HG02642 (cell line): ENCODE results near the gene SIRT1.
"Not testable (repeated sequence)": the region's sequence is repeated elsewhere in the genome, so short reads cannot be mapped to it uniquely, and the experiment has no call there.

ENCODE experiments used
- ATAC-seq: cut with Tn5 transposase; IDR thresholded peaks from one replicate; pipeline ENCODE4 v1.9.1; 2021; ENCODE audit warnings: mild to moderate bottlenecking; ENCODE audit not compliant: unreplicated experiment, poor library complexity

SIRT1 gene

DNA sequence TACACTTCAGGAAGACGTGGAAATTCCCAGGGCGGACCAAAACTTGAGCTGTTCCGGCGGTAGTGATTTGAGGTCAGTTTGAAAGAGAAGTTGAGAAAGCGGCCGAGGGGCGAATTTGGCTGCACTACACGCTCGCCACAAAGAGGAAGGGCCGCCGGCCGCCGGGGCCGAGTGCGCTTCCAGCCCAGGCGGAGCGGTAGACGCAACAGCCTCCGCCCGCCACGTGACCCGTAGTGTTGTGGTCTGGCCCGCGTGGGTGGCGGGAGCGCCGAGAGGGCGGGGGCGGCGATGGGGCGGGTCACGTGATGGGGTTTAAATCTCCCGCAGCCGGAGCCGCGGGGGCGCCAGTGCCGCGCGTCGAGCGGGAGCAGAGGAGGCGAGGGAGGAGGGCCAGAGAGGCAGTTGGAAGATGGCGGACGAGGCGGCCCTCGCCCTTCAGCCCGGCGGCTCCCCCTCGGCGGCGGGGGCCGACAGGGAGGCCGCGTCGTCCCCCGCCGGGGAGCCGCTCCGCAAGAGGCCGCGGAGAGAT is at the start of gene SIRT1:
Gene SIRT1 (plus strand): TSS at position 344 of the 529 bp plus-strand sequence. CDS start 66 bp downstream, at position 410.
- peak; percentile 90 for ATAC-seq

DNA sequence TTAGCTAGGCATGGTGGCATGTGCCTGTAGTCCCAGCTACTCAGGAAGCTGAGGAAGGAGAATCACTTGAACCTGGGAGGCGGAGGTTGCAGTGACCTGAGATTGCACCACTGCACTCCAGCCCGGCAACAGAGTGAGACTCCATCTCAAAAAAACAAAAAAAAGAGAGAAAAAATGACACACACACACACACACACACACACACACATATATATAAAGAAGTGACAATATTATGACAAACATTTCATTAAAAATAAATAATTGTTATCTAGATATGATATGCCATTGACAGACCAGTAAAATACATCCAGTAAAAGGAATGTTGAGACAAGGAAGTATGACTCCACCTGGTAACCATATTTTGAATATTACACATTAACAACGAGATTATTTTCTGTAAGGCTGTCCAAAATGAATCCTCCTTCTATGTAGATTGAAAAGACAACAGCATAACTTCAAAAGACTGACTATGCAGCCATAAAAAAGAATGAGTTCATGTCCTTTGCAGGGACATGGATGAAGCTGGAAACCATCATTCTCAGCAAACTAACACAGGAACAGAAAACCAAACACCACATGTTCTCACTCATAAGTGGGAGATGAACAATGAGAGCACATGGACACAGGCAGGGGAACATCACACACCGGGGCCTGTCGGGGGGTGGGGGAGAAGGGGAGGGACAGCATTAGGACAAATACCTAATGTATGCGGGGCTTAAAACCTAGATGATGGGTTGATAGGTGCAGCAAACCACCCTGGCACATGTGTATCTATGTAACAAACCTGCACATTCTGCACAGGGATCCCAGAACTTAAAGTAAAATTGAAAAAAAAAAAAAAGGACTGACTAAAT is 48.7 kb upstream of the SIRT1 start:
- ATAC-seq = not testable (repeated sequence)

DNA sequence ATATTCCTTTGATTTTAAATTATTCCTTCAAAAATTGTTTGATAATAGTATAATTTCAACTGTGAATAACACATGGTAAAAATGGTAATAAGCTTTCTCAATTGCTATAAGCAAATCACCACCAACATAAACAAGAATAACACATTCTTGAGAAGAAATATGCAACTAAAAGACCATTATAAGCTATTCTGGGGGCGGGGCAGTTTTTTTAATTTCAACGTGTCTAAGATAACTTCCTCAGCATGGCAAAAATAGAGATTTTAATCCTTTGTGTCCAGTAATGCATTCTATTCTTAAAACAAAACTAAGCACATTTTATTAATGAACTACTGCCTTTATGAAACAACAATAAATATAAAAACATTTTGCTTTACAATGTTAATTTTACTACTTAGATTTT is 48.0 kb upstream of the SIRT1 start:
- ATAC-seq = no peak

DNA sequence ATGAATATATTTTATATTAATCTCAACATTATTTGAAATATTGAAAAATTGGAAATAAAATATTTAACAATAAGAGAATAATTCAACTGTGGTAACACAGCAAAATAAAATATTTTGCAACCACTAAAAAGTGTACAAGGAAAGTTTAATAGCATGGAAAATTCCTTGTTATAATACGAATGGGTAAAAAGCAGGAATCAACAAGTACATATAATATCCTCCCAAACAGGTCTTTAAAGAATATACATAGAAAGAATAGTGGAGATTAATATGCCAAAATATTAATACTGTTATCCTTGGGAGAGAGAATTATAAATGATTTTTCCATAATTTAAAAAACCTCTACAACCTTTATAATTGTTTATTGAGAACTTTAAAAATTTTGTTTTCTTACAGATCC is 47.5 kb upstream of the SIRT1 start:
- no peak for ATAC-seq

DNA sequence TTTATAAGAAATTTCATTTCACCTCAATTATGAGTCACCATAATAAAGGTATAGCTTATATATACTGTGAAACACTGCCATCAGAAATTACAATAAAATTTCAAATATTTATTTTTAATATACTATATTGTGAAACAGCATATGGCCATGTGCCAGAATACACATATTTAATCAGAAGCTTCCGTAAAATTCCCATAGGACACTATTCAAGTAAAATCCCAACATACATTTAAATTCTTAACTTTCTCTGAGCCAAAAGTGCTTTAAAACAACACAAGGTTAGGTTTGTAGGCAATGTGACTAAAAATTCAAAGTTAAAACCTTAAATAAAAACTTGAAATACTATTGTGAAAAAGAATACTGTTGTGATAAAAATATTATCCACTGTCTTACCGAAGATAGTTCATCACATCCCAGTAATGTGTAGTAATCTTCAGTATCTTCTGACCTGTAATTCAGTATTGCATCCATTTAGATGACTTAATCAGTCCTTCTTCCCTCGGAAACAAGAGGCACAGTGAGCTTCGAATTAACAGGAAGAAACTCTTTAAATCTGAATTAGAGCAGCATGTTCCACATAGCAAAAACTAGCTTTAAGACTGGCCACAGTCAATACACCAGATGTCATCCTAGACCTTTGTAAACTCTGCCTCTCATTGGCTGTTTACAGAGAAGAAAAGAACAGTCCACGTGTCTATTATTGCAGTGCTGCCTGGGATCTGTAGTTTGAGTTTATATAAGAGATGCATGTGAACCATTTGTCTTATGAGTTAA is 46.7 kb upstream of the SIRT1 start, which contains the start of gene DNAJC12:
Gene DNAJC12 (minus strand): TSS at position 648 of the 774 bp plus-strand sequence. CDS start 177 bp downstream, at position 471.
- ATAC-seq = no peak

DNA sequence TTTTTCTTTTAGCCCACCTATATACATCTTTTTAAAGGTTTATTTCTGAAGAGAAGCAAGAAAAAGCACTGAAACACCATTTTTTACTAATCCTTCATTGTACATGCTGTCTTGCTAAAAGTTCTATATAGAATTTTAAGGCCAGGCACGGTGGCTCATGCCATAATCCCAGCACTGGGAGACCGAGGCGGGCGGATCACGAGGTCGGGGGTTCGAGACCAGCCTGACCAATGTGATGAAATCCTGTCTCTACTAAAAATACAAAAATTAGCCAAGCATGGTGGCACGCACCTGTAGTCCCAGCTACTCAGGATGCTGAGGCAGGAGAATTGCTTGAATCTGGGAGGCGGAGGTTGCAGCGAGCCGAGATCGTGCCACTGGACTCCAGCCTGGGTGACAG is 44.9 kb upstream of the SIRT1 start:
- ATAC-seq = not testable (repeated sequence)

DNA sequence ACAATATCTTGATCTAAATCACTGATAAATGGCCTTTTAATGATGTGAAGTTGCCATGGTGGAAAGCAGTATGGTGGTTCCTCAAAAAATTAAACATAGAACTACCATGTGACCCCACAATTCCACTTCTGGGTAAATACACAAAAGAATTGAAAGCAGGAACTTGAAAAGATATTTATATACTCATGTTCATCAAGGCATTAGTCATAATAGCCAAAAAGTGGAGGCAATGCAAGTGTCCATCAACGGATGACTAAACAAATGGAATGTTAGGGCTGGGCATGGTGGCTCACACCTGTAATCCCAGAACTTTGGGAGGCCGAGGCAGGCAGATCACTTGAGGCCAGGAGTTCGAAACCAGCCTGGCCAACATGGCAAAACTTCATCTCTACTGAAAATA is 44.5 kb upstream of the SIRT1 start:
- no peak for ATAC-seq

DNA sequence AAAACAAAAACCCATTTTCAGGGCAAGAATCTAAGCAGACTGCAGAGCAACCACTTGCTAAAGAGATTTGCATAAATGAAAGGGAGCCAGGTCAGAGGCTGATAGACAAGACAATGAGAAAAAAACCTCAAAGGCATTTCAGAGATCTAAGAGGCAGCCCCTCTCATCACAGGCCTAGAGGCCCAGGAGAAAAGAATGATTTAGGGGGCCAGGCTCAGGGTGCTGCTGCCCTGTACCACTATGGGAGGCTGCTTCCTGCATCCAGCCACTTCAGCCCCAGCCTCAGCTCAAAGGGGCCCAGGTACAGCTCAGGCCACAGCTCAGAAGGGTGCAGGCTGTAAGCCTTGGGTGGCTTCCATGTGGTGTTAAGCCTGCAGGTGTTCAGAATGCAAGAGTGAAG is 42.7 kb upstream of the SIRT1 start:
- ATAC-seq = no peak

DNA sequence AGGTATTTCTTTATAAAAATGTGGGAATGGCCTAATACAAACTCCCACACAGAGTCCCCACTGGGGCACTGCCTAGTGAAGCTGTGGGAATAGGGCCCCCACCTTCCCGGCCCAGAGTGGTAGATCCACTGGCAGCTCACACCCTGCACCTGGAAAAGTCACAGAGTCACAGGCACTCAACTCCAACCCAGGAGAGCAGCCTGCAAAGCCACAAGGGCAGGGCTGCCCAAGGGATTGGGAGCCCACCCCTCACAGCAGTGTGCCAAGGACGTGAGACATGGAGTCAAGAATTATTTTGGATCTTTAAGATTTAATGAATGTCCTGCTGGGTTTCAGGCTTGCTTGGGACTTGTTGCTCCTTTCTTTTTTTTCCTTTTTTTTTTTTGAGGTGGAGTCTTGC is 41.2 kb upstream of the SIRT1 start:
- ATAC-seq = no peak

DNA sequence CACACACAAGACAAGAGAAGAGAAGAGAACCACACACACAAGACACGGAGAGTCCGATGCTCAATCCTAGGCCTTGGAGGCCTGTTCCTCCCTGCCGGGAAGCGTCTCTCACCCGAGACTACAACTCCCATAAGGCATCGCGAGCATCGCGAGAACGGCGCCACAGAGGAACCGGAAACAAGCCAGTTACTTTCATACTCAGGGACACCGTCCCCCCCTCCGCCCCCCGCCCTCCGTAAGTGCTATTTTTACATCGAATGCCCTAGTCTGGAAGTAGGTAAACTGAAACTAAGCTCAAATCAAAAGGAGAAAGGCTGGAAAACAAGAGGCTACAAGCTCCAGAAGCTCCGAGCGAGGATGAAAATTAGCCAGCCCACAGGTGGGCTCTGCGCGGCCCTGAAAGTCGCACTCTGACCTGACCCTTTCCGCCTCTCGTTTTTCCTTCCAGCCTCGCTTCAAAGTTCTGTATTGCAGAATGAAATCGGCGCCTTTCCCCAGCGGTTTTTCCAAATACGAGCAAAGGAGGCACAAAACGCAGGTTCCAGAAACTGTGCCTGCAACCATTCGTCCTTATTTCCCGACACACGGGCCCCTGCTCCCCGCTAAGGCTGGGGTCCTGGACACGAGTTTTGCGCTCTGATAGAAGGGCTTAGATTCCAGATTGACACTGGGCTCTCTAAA is 35.0 kb upstream of the SIRT1 start:
- ATAC-seq = peak; percentile 96

DNA sequence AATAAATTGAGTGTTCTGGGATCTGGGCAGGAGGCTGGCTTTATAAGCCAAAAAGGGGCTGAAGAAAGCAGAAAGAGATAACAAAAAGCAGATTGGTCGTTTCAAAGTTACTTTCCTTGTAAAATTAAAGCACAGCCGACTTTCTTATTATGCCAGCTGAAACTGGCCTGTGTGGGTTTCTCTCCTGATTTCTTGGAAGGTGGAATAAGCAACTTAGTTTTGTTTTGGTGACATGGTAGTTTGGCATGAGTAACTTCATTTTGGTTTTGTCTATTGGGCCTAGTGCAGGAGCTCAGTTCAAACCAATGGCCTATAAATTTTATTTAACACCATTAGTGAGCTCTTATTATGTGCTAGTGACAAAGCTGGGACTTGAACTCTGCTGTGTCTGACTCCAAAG is 33.3 kb upstream of the SIRT1 start:
- no peak for ATAC-seq

DNA sequence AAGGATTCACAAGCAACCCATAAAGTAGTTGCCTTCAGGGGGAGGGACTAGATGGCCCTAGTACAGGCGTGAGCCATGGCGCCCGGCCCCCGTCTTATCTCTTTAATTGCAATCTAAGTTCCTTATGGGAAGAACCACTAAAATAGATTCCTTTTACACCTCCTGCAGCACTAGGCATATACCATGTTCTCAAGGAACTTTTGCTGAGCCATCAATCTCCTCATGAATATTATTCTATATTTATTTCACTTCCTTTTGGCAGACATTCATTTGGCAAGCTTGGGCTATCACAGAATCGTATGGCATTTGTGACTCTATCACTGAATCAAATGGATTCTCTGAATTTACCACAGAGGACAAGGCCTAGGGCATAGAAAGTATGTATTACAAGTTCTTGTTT is 31.7 kb upstream of the SIRT1 start:
- no peak for ATAC-seq

DNA sequence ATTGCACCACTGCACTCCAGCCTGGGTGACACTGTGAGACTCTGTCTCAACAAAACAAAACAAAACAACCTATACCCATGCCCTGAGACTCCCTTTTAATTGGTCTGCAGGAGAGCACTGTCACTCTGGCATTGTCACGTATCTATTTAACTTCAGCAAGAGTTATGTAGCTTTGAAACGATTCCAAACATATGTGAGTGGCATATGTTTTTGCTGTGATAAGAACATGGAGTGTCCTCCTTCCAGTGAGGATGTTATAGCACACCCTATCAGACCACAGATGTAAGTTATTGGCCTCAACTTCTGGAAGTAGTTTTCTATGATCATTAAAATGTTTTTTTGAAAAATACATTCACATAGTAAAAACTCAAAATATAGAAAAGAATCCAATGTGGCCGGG is 30.9 kb upstream of the SIRT1 start:
- no peak for ATAC-seq

DNA sequence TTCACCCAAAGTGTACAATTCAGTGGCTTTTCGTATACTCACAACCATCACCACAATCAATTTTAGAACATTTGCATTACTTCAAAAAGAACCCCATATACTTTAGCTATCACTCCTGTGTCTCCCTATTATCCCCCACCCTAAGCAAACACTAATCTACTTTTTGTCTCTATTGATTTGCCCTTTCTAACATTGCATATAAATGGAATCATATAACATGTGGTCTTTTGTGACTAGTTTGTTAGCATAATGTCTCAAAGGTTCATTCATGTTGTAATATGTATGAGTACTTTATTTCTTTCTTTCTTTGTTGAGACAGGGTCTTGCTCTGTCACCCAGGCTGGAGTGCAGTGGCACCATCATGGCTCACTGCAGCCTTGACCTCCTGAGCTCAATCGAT is 25.5 kb upstream of the SIRT1 start:
- ATAC-seq = no peak

DNA sequence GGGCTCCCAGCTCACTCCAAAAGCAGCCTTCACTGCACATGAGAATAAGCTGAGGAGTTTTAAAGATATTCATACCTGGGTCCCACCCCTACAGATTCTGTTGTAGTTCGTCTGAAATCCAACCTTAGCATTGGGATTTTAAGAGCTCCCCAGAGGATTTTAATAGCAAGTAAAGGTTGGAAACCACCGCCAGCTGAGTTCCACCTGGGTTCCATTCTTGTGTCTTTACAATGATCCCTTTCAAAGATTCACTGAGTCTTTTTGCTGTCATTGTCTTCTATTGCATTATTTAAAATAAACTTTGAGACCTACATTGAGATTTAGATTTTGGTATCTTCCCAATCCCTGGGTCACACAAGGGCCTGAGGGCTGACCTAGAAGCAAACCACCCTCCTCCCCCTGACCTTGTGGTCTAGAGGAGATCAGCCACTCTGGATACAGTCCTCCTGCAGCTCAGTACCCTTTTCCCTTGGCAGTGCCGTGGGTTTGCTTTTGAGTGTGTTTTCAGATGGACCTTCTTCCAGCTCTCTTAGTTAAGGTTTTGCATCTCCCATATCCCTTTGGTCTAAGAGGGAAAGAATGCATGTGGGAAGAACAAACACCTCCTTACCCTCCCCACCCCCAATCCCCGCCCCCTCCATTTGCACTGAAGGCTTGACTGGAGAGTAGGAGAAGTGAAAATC is 22.6 kb upstream of the SIRT1 start:
- ATAC-seq = no peak

DNA sequence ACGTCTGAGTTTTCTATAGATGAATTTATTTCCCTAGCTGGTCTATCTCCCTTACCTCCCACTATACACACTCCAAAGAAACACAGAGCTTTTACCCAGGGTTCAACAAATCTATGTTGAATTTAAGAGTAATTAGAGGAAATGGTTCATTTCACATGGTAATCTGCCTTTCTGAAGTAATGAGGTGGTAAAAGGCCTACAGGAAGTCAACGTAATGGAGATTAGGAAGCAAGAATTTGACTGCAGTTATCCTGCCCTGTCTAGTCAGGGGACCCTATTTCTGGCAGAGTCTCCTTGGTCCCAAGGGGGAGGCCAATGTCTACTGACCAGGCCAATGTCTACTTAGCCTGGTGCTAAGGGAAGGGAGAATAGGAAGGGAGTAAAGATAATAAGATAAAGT is 21.4 kb upstream of the SIRT1 start:
- ATAC-seq = no peak

DNA sequence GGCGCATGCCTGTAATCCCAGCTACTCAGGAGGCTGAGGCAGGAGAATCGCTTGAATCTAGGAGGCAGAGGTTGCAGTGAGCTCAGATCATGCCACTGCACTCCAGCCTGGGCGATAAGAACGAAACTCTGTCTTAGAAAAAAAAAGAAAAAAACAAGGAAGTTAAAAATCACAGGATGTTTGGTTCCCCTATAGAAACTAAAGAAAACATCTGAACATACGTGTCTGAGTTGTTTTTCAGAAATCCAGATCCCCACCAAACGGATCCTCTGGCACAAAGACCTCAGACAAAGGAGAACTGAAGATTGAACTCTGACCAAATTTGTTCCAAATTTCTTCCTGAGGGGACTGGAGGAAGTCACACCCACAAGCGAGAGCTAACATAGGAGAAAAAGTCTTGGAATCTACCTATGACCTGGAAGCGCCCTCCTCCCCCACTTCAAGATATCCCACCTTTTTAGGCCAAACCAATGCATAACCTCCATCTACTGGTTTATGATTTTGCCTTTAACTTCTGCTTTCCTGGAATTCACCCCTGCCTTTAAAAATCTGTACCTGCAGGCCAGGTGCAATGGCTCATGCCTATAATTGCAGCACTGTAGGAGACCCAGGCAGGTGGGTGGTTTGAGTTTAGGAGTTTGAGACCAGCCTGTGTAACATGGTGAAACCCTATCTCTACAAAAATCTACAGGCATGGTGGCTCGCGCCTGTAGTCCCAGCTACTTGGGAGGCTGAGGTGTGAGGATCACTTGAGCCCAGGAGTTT is 19.7 kb upstream of the SIRT1 start:
- ATAC-seq = no peak

DNA sequence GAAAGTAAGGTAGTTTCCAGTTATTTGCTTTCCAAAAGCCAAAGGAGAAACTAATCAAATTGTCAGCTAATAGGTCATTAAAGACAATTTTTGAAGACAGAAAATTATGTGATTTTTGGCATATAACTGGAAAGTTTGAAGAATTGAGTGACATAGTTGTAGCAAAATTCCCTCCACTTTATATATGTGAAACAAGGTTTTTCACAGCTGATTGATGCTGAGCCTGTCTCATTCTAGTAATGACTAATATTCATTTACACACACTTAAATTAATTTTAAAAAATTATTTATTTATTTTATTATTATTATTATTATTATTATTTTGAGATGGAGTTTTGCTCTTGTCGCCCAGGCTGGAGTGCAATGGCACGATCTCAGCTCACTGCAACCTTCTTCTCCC is 16.3 kb upstream of the SIRT1 start:
- ATAC-seq = no peak

DNA sequence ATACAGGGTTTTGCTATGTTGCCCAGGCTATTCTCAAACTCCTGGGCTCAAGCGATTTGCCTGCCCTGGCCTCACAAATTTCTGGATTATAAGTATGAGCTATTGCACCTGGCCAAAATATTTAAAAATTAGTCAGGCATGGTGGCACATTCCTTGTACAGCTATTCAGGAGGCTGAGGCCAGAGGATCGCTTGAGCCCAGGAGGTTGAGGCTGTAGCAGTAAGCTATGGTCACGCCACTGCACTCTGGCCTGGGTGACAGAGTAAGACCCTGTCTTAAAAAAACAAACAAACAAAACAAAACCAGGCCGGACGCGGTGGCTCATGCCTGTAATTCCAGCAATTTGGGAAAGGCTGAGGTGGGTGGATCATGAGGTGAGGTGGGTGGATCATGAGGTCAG is 14.5 kb upstream of the SIRT1 start:
- no peak for ATAC-seq
